ENCODE data around the gene HARBI1. TPM values are rescaled to one million over a fixed set of nuclear protein-coding genes. Genes with fewer than 3 reads are reported as not detected.
A peak's percentile ranks its signal among the peaks of the same experiment; 100 is the strongest.
"Not testable (repeated sequence)": the region's sequence is repeated elsewhere in the genome, so short reads cannot be mapped to it uniquely, and the experiment has no call there.

Gene HARBI1
- polyA plus RNA-seq, 4 donors = 4.0 to 4.7 (median 4.3) TPM

GRCh38 chr11:46599340-46600193 lies 17.5 kb downstream of the HARBI1 start:
- DNase-seq (ENCODE audit: low read depth in 4 of 4, low spot score in 3 of 4) = no peak

GRCh38 chr11:46597609-46598219 lies 19.3 kb downstream of the HARBI1 start:
- no peak for DNase-seq (ENCODE audit: low read depth in 4 of 4, low spot score in 3 of 4)

- no peak for DNase-seq (ENCODE audit: low read depth in 4 of 4, low spot score in 3 of 4)
Measured at GRCh38 chr11:46597155-46597554, 19.9 kb downstream of the HARBI1 start.

GRCh38 chr11:46594785-46595184 lies 22.2 kb downstream of the HARBI1 start:
- DNase-seq (ENCODE audit: low read depth in 4 of 4, low spot score in 3 of 4) = no peak

GRCh38 chr11:46594374-46594700 lies 22.7 kb downstream of the HARBI1 start:
- DNase-seq (ENCODE audit: low read depth in 4 of 4, low spot score in 3 of 4) = no peak

GRCh38 chr11:46593550-46594373 lies 23.3 kb downstream of the HARBI1 start, which contains the start of gene AMBRA1:
Gene AMBRA1, minus strand, starts transcription at chr11:46594023. Its CDS starts 45,643 bp downstream, at chr11:46548380.
- DNase-seq (ENCODE audit: low read depth in 4 of 4, low spot score in 3 of 4) = peak; percentile 84 to 89 (median 85)

GRCh38 chr11:46590740-46591605 lies 26.1 kb downstream of the HARBI1 start:
- no peak for DNase-seq (ENCODE audit: low read depth in 4 of 4, low spot score in 3 of 4)

GRCh38 chr11:46588915-46589314 lies 28.1 kb downstream of the HARBI1 start:
- no peak for DNase-seq (ENCODE audit: low read depth in 4 of 4, low spot score in 3 of 4)

GRCh38 chr11:46588131-46588530 lies 28.9 kb downstream of the HARBI1 start:
- DNase-seq (ENCODE audit: low read depth in 4 of 4, low spot score in 3 of 4) = no peak

GRCh38 chr11:46583513-46583912 lies 33.5 kb downstream of the HARBI1 start:
- not testable (repeated sequence) for DNase-seq (ENCODE audit: low read depth in 4 of 4, low spot score in 3 of 4)

GRCh38 chr11:46582588-46582987 lies 34.4 kb downstream of the HARBI1 start:
- DNase-seq (ENCODE audit: low read depth in 4 of 4, low spot score in 3 of 4) = no peak

GRCh38 chr11:46577058-46577457 lies 40.0 kb downstream of the HARBI1 start:
- DNase-seq (ENCODE audit: low read depth in 4 of 4, low spot score in 3 of 4) = no peak

- DNase-seq (ENCODE audit: low read depth in 4 of 4, low spot score in 3 of 4) = no peak
Measured at GRCh38 chr11:46574656-46575055, 42.4 kb downstream of the HARBI1 start.

GRCh38 chr11:46570790-46571398 lies 46.1 kb downstream of the HARBI1 start:
- DNase-seq (ENCODE audit: low read depth in 4 of 4, low spot score in 3 of 4) = no peak

- DNase-seq (ENCODE audit: low read depth in 4 of 4, low spot score in 3 of 4) = no peak
Measured at GRCh38 chr11:46565232-46565840, 51.7 kb downstream of the HARBI1 start.

- DNase-seq (ENCODE audit: low read depth in 4 of 4, low spot score in 3 of 4) = no peak
Measured at GRCh38 chr11:46564459-46564858, 52.6 kb downstream of the HARBI1 start.

- no peak for DNase-seq (ENCODE audit: low read depth in 4 of 4, low spot score in 3 of 4)
Measured at GRCh38 chr11:46562527-46562926, 54.5 kb downstream of the HARBI1 start.

GRCh38 chr11:46560300-46560991 lies 56.6 kb downstream of the HARBI1 start:
- DNase-seq (ENCODE audit: low read depth in 4 of 4, low spot score in 3 of 4) = no peak

- DNase-seq (ENCODE audit: low read depth in 4 of 4, low spot score in 3 of 4) = no peak
Measured at GRCh38 chr11:46559815-46560214, 57.2 kb downstream of the HARBI1 start.
